Fibroblast of pulmonary artery (primary cell): ENCODE results near the gene REG4.

Experiments used
- DNase-seq: peaks from one replicate; pipeline ENCODE4 v3.0.0-alpha.2; 2010; ENCODE audit warnings: low read depth
- H3K4me3 ChIP-seq: replicated peaks from 2 replicates; pipeline ENCODE4 v1.5.1; 2011; ENCODE audit warnings: low read depth, mild to moderate bottlenecking, control low read depth, low read length, moderate library complexity
- TF ChIP-seq, protein P1 (sequence below): IDR thresholded peaks from 2 replicates; pipeline ENCODE4 v1.5.1; 2011; ENCODE audit warnings: mild to moderate bottlenecking, control low read depth, low read length, inconsistent platforms; ENCODE audit errors: missing control alignments

The REG4 gene

DNA sequence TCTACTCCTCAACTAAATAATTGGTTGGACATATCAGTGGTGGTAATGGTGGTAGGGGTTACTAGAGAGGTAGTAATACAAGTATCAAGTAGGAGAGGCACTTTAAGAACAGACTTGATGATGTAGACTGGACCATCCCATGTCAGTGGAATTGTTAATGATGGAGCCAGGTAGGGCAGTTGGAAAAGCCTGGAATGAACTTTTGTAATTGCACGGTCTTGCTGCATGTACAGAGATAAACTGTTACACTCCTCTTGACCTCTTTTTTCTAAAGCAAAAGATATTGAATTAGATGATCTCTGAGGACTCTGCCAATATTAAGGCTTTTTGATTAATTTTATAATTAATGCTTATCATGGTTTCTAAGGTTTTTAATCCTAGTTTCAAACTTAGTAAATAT, 48.3 kb downstream of the REG4 start:
- no peak for DNase-seq
- no peak overlapping the region for H3K4me3 ChIP-seq
- TF ChIP-seq, protein P1, sequence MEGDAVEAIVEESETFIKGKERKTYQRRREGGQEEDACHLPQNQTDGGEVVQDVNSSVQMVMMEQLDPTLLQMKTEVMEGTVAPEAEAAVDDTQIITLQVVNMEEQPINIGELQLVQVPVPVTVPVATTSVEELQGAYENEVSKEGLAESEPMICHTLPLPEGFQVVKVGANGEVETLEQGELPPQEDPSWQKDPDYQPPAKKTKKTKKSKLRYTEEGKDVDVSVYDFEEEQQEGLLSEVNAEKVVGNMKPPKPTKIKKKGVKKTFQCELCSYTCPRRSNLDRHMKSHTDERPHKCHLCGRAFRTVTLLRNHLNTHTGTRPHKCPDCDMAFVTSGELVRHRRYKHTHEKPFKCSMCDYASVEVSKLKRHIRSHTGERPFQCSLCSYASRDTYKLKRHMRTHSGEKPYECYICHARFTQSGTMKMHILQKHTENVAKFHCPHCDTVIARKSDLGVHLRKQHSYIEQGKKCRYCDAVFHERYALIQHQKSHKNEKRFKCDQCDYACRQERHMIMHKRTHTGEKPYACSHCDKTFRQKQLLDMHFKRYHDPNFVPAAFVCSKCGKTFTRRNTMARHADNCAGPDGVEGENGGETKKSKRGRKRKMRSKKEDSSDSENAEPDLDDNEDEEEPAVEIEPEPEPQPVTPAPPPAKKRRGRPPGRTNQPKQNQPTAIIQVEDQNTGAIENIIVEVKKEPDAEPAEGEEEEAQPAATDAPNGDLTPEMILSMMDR, result no peak

DNA sequence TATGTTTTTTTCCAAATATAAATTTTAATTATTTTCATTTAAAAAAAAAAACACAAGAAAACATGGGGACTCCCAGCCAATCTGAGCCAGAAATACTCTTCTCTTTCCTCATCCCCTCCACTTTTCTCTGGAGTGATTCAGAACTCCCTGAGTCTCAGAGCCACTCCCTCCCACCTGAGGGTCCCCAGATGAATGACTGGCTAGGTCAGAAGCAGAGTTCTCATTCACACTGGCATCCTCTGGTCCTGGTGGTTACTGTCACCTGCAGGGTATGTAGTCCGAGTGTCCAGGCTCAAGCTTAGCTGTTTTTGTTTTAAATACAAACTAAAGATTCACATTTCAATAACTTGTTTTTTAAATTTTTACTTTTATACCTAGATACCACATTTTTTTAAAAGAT, 48.9 kb downstream of the REG4 start:
- no peak overlapping the region for H3K4me3 ChIP-seq
- TF ChIP-seq, protein P1, result no peak

DNA sequence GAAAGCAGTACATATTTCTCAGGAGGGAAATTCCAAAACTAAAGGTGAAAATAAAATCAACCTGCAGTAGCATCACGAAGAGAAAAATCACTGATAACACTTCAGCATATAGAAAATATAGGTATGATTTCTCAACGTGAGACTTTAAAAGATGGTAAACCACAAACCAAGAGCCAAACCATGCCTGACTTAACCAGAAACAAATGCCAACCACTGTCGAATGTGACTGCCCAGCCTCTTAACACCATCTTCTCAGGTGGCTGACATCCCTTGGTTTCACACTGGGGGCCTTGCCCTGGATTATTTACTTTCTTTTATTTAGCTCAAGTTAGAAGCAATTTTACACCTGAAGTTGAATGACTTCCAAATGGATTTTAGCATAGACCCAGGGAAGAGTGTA, 52.7 kb downstream of the REG4 start:
- DNase-seq, result no peak
- TF ChIP-seq, protein P1, result no peak
- no peak overlapping the region for H3K4me3 ChIP-seq

More for the DNA sequence above, 48.9 kb downstream of the REG4 start:
- no peak for DNase-seq

DNA sequence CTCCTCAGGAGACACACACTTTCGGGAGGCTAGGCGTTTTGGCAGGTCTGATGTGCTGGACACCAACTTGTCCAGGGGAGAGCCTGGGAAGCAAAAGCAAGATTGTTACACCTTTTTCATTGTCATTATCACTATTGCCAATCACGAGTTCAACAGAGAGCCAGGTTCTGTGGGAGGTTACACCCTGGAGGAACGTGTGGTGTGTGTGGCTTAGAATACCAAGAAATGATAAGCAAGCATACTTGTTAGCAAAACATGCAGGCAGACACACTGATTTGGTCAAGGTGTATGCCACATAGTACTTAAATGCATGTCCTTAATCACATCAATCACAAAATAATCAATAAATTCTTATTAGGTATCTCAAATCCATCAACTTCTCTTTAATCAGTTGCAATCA, 58.7 kb downstream of the REG4 start:
- DNase-seq, result no peak
- no peak overlapping the region for H3K4me3 ChIP-seq
- TF ChIP-seq, protein P1, result no peak

DNA sequence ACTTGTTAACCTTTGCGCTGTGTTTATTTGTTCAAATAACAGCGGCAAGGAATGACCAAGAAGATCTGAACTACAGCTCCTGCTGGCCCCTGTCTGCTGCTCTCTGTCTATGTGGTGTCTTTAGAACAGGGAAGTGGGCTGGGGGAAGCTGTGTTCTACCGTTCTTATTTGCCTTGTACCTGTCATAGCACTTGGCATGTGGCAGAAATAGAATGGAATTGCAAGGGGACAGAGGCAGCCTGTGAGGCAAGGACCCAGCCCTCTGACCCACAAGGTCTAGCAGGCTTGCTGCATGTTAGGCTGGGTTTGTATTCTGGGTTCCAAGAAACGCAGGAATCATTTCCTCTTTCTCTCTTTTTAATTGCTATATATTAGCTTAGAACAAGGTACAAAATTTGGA, 63.2 kb downstream of the REG4 start:
- DNase-seq, result no peak
- H3K4me3 ChIP-seq, result no peak overlapping the region
- TF ChIP-seq, protein P1, result no peak

DNA sequence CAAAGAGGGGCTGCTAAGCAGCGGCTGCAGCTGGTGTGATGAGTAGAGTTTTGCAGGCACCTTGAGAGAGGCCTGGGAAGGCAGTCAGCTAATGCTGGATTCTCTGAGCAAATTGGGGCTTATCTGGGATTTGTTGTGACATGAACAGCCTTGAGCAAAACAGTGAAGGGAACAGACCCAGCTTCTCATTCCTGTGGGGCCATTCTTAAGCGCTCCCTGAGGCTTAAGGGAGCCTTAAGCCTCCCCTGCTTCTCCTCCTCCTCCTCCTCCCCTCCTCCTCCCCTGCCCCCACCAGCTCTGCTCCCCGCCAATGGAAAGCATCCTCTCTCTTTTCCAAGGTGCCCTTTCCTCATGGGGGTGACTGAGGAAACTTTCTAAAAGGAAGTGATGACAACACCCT, 63.8 kb downstream of the REG4 start:
- DNase-seq, result peak; percentile 9
- TF ChIP-seq, protein P1, result no peak
- H3K4me3 ChIP-seq, result no peak overlapping the region

DNA sequence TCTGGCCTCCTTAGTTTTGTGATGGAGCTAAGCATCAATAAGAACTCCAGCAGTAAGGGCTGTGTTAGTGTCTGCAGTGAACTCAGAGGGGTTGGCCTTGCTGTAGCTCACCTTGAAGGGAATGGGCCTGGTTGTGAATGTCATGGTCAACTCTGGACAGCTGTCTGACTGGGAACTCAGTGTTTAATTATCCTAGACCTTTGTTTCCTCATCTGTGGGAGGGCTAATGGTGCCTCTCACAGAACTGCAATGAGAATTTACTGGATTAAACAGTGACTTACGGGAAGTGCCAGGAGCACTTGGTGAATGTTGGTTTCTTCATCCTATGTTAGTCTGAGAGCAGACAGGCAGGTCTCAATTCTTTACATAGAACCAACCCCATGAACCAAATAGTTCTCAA, 66.2 kb downstream of the REG4 start:
- TF ChIP-seq, protein P1, result no peak

More for the DNA sequence above, 66.2 kb downstream of the REG4 start:
- no peak for DNase-seq
- no peak overlapping the region for H3K4me3 ChIP-seq
